ENCODE results near the gene PRAMEF8.
"Not testable (repeated sequence)": the region's sequence is repeated elsewhere in the genome, so short reads cannot be mapped to it uniquely, and the experiment has no call there.

- TF ChIP-seq CTCF, POLR2A, EP300 (IDR thresholded peaks at IDR 0.05): not testable (repeated sequence)
These were observed 38.9 kb downstream of the PRAMEF8 start for GRCh38 chr1:13245841-13246553.

Measured in tibial nerve (tissue), 4 donors.